Left cardiac atrium (tissue), 4 donors: ENCODE data around the gene SH3BP4. TPM values are rescaled to one million over a fixed set of nuclear protein-coding genes. Genes with fewer than 3 reads are reported as not detected.
A peak's percentile ranks its signal among the peaks of the same experiment; 100 is the strongest.

Experiments used
- ATAC-seq, 2 donors: fragments of 200-7000 bp; cut with Tn5 transposase; one replicate each; pipeline ENCODE4 v1.9.1; 2020; ENCODE audit warnings: mild to moderate bottlenecking in 2 of 2, moderate library complexity in 2 of 2
- DNase-seq: peaks from one replicate; pipeline ENCODE4 v3.0.0-alpha.2; 2020
- intact Hi-C, 2 donors: fragments of 100-400 bp; cut with DNase I; formaldehyde crosslinking; loops; one replicate each; pipeline versions ENCODE4 v1.14.1 to v1.15.1; 2022 to 2023
- total RNA-seq, 2 donors: library from RNA; stranded (reverse); fragmentation: NEBNext Ultra II Directional; extraction: Animal tissue kit (Norgen Biotek cat#: 25700); gene quantifications; one replicate each; pipeline ENCODE4 v1.2.1, GENCODE V29; 2021
- donor health status: DM: no; HTN: yes; CAD: no.
- donor health status: DM: no; HTN: yes; CAD: no; lungs with severe emphysema.
- donor health status: DM: yes; HTN: yes; CAD: no.
- donor health status: Dilated cardiomyopathy.

The SH3BP4 gene
- total RNA-seq, 2 donors from 2014 or later = 15.1 to 27.0 TPM

GRCh38 chr2:234960175-234961088, 8.6 kb downstream of the SH3BP4 start:
- intact Hi-C loops = no loop called here
- ATAC-seq (no peak), DNase-seq (no peak)

- ATAC-seq (no peak), DNase-seq (no peak)
- intact Hi-C loops = no loop called here
Observed at GRCh38 chr2:234961784-234962183, 10.0 kb downstream of the SH3BP4 start.

GRCh38 chr2:234963773-234964615, 12.2 kb downstream of the SH3BP4 start:
- ATAC-seq (peak; percentile 40 to 66), DNase-seq (no peak)
- intact Hi-C loops = no loop called here

- DNase-seq (no peak), ATAC-seq (no peak)
- intact Hi-C loops = no loop called here
Observed at GRCh38 chr2:234964631-234965461, 13.0 kb downstream of the SH3BP4 start.

- intact Hi-C loops = no loop called here
- ATAC-seq = no peak
- DNase-seq = no peak
Observed at GRCh38 chr2:234966340-234966739, 14.5 kb downstream of the SH3BP4 start.

- DNase-seq (no peak), ATAC-seq (no peak)
- intact Hi-C loops = no loop called here
Observed at GRCh38 chr2:234967201-234967869, 15.5 kb downstream of the SH3BP4 start.

- ATAC-seq (no peak), DNase-seq (no peak)
Observed at GRCh38 chr2:234967870-234968208, 16.0 kb downstream of the SH3BP4 start.

GRCh38 chr2:234968631-234969305, 17.0 kb downstream of the SH3BP4 start:
- DNase-seq (no peak), ATAC-seq (no peak)
- intact Hi-C loops = no loop called here

More at GRCh38 chr2:234967870-234968208, 16.0 kb downstream of the SH3BP4 start:
- intact Hi-C loops = no loop called here

- peak in 1 of 2 donors; percentile 34 for ATAC-seq
- intact Hi-C loops = no loop called here
- no peak for DNase-seq
Observed at GRCh38 chr2:234969306-234970098, 17.7 kb downstream of the SH3BP4 start.

- ATAC-seq = no peak
Observed at GRCh38 chr2:234970099-234970440, 18.3 kb downstream of the SH3BP4 start.

GRCh38 chr2:234970477-234970882, 18.7 kb downstream of the SH3BP4 start:
- intact Hi-C loops = no loop called here
- no peak for DNase-seq
- ATAC-seq = no peak

More at GRCh38 chr2:234970099-234970440, 18.3 kb downstream of the SH3BP4 start:
- intact Hi-C loops = no loop called here
- DNase-seq = no peak

GRCh38 chr2:234971496-234971895, 19.7 kb downstream of the SH3BP4 start:
- no peak for DNase-seq
- no peak for ATAC-seq
- intact Hi-C loops = no loop called here

- intact Hi-C loops = no loop called here
- DNase-seq = no peak
- peak in 1 of 2 donors; percentile 41 for ATAC-seq
Observed at GRCh38 chr2:234973008-234973407, 21.2 kb downstream of the SH3BP4 start.

GRCh38 chr2:234974501-234975385, 22.9 kb downstream of the SH3BP4 start:
- peak; percentile 58 to 83 for ATAC-seq
- intact Hi-C loops = no loop called here

GRCh38 chr2:234975611-234976010, 23.8 kb downstream of the SH3BP4 start:
- intact Hi-C loops = no loop called here
- ATAC-seq (no peak), DNase-seq (no peak)

More at GRCh38 chr2:234974501-234975385, 22.9 kb downstream of the SH3BP4 start:
- peak; percentile 51 for DNase-seq

- intact Hi-C loops = no loop called here
- ATAC-seq (no peak), DNase-seq (no peak)
Observed at GRCh38 chr2:234976479-234977227, 24.8 kb downstream of the SH3BP4 start.
